MCF 10A (cell line): ENCODE data around the gene CMBL. TPM values are rescaled to one million over a fixed set of nuclear protein-coding genes. Genes with fewer than 3 reads are reported as not detected.
A peak's percentile ranks its signal among the peaks of the same experiment; 100 is the strongest.

Source experiments
- BruUV-seq: library from RNA; stranded (reverse); fragments of 400-500 nt; replicated peaks from 2 replicates; lab custom pipeline; 2021; lab: Mats Ljungman, UMichigan
- CTCF ChIA-PET: fragments of 300-600 bp; sonication (Branson Sonifier 250); formaldehyde crosslinking; extraction: SDS; loops from one replicate; lab custom pipeline; 2021; ENCODE audit warnings: antibody characterized with exemption, inconsistent platforms; lab: Yijun Ruan, JAX
- POLR2A ChIA-PET: fragments of 300-600, 350-650 bp; sonication (Branson Sonifier 250); formaldehyde crosslinking; extraction: SDS; loops from one replicate; lab custom pipeline; 2020; ENCODE audit warnings: antibody characterized with exemption, inconsistent platforms; lab: Yijun Ruan, JAX
- DNase-seq: peaks from one replicate; pipeline ENCODE4 v3.0.0-alpha.2; 2018; ENCODE audit not compliant: unreplicated experiment
- H3K27ac Mint-ChIP-seq: one replicate; pipeline ENCODE4 v1.8.0; 2022; ENCODE audit warnings: mild to moderate bottlenecking, low read depth, mixed read lengths; ENCODE audit not compliant: unreplicated experiment
- H3K27me3 Mint-ChIP-seq: one replicate; pipeline ENCODE4 v1.8.0; 2022; ENCODE audit warnings: mixed read lengths; ENCODE audit not compliant: insufficient read depth, unreplicated experiment
- H3K36me3 Mint-ChIP-seq: one replicate; pipeline ENCODE4 v1.8.0; 2022; ENCODE audit warnings: mild to moderate bottlenecking, moderate library complexity, mixed read lengths; ENCODE audit not compliant: insufficient read depth, unreplicated experiment
- H3K4me1 Mint-ChIP-seq: one replicate; pipeline ENCODE4 v1.8.0; 2022; ENCODE audit warnings: mixed read lengths; ENCODE audit not compliant: insufficient read depth, unreplicated experiment
- H3K4me3 Mint-ChIP-seq: one replicate; pipeline ENCODE4 v1.8.0; 2022; ENCODE audit warnings: mild to moderate bottlenecking, moderate library complexity, mixed read lengths; ENCODE audit not compliant: unreplicated experiment
- H3K9me3 Mint-ChIP-seq: one replicate; pipeline ENCODE4 v1.8.0; 2022; ENCODE audit warnings: mixed read lengths; ENCODE audit not compliant: unreplicated experiment
- CTCF ChIP-seq: fragments of 200-600 bp; IDR thresholded peaks from one replicate; pipeline ENCODE4 v1.8.0; 2022; ENCODE audit warnings: antibody characterized with exemption, mild to moderate bottlenecking; ENCODE audit not compliant: unreplicated experiment
- intact Hi-C: fragments of 100-400 bp; cut with micrococcal nuclease; formaldehyde crosslinking; loops from 2 replicates; pipeline ENCODE4 v1.14.1; 2022
- total RNA-seq: library from RNA; stranded (reverse); gene quantifications from 2 replicates; pipeline ENCODE4 v1.2.3, GENCODE V29; 2022

CMBL gene
- total RNA-seq, 1 experiment from 2014 or later = 24.9 TPM

- peak overlapping the region; percentile 10 for H3K27ac Mint-ChIP-seq
- H3K4me3 Mint-ChIP-seq = no peak overlapping the region
- BruUV-seq = no TSS peak
- intact Hi-C loops = no loop called here
- H3K4me1 Mint-ChIP-seq = peaks cover 17% of the 10 kb centered on the region
- no peaks in the 10 kb centered on the region for H3K9me3 Mint-ChIP-seq
- peaks cover 48% of the 10 kb centered on the region for H3K36me3 Mint-ChIP-seq
- H3K27me3 Mint-ChIP-seq = no peaks in the 10 kb centered on the region
- CTCF ChIA-PET = interaction anchor here (0.6 to 2.6 kb wide), 5 partner anchors 10 to 144 kb away, joined by 3 to 14 read pairs (median 4); no protein-coding TSS in a partner anchor
- TF ChIP-seq CTCF = no peak
- POLR2A ChIA-PET = interaction anchor here (1.0 to 2.2 kb wide), 3 partner anchors 16 to 60 kb away, joined by 3 to 13 read pairs (median 3); partner anchors contain the start of gene MARCHF6
- no peak for DNase-seq
Observed at GRCh38 chr5:10293907-10294662, 13.6 kb downstream of the CMBL start.

- no peak overlapping the region for H3K27ac Mint-ChIP-seq
- H3K4me3 Mint-ChIP-seq = no peak overlapping the region
- peaks cover 48% of the 10 kb centered on the region for H3K36me3 Mint-ChIP-seq
- intact Hi-C loops = no loop called here
- H3K4me1 Mint-ChIP-seq = peaks cover 21% of the 10 kb centered on the region
- TF ChIP-seq CTCF = no peak
- ChIA-PET POLR2A (interaction anchor here (1.1 to 2.7 kb wide), 3 partner anchors 10 to 63 kb away, joined by 3 to 9 read pairs (median 8); partner anchors contain the start of gene MARCHF6), CTCF (interaction anchor here (0.7 to 1.6 kb wide), 3 partner anchors 13 to 17 kb away, joined by 3 to 4 read pairs (median 3); no protein-coding TSS in a partner anchor)
- no TSS peak for BruUV-seq
- no peaks in the 10 kb centered on the region for H3K27me3 Mint-ChIP-seq
- DNase-seq = no peak
- no peaks in the 10 kb centered on the region for H3K9me3 Mint-ChIP-seq
Observed at GRCh38 chr5:10291692-10292339, 15.9 kb downstream of the CMBL start.

GRCh38 chr5:10290438-10290837 lies 17.3 kb downstream of the CMBL start:
- no peak overlapping the region for H3K4me3 Mint-ChIP-seq
- no peak for TF ChIP-seq CTCF
- BruUV-seq = no TSS peak

GRCh38 chr5:10289991-10290390 lies 17.7 kb downstream of the CMBL start:
- BruUV-seq = no TSS peak
- no peak for TF ChIP-seq CTCF
- POLR2A ChIA-PET = interaction anchor here (0.6 to 2.7 kb wide), 5 partner anchors 11 to 79 kb away, joined by 3 to 9 read pairs (median 7); partner anchors contain the start of gene MARCHF6
- Mint-ChIP-seq H3K27me3 (no peaks in the 10 kb centered on the region), H3K36me3 (peaks cover 58% of the 10 kb centered on the region), H3K9me3 (no peaks in the 10 kb centered on the region), H3K4me1 (peaks cover 26% of the 10 kb centered on the region), H3K27ac (no peak overlapping the region), H3K4me3 (no peak overlapping the region)
- DNase-seq = no peak
- intact Hi-C loops = no loop called here
- CTCF ChIA-PET = interaction anchor here (0.7 to 1.1 kb wide), 2 partner anchors 14 to 38 kb away, joined by 3 to 5 read pairs; no protein-coding TSS in a partner anchor

More at GRCh38 chr5:10290438-10290837, 17.3 kb downstream of the CMBL start:
- ChIA-PET POLR2A (interaction anchor here (1.7 to 2.7 kb wide), 2 partner anchors 11 to 63 kb away, joined by 7 to 9 read pairs; partner anchors contain the start of gene MARCHF6), CTCF (no interaction called here)
- Mint-ChIP-seq H3K27ac (no peak overlapping the region), H3K36me3 (peaks cover 54% of the 10 kb centered on the region), H3K9me3 (no peaks in the 10 kb centered on the region), H3K27me3 (no peaks in the 10 kb centered on the region), H3K4me1 (peaks cover 26% of the 10 kb centered on the region)
- no peak for DNase-seq
- intact Hi-C loops = no loop called here
